GM19438 (cell line): ENCODE data around the gene TUBGCP6.
"Not testable (repeated sequence)": the region's sequence is repeated elsewhere in the genome, so short reads cannot be mapped to it uniquely, and the experiment has no call there.

Experiments
- ATAC-seq: cut with Tn5 transposase; IDR thresholded peaks from one replicate; pipeline ENCODE4 v1.9.1; 2021; ENCODE audit warnings: low read depth; ENCODE audit not compliant: unreplicated experiment

TUBGCP6 gene

DNA sequence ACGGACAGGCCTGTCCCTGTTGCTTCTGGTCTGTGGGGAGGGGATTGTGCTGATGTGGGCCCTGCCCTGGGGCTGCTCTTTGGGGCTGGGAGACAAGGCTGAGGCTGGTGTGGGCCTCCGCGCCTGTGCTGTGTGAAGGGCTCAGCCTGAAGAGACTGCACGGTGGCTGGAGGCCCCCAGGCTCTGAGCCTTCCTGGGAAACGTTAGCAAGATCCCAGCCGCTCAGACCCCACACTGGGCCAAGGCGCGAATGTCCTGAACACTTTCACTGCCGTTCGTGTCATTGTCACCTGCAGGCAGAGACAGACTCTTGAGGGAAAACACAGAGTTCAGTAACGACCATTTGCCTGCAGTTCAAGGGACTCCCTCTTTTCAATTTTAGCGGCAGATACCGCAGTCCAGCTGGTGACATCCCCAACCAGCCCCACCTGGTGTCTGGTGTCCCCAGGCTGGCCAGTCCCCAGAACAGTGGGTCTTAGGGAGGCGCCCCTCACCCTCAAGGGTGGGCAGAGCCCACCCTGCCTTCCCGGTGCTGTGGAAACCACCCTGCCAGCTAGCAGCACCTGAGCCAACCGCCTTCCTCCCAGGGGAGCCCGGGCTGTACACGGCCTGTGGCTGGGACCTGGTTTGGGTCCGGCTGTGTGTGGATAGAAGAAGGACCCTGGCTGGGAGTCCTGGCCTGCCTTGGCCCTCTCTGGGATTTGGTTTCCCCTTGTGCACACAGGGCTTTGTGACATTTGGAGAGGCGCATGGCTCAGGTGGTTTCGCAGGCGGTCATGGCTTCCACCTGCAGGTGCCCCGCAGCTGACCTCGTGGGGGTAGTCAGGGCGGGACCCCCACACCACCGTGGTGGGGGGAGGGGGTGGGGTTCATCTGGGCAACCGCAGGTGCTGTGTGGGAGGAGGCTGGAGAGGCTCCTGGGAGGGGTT, 68.6 kb downstream of the TUBGCP6 start:
- ATAC-seq: no peak

DNA sequence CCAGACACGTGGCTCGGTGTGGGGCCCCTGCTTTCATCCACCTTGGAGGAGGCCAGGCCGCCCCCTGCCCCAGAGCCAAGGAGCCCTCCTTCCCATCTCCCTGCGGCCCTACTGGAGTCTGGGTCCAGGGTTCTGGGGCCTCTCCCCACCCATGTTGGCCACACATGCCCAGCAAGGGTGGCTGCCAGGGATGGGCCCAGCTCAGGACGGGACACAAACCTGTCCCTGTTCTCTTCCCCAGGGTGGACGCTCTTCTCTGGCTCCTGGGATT, 69.7 kb downstream of the TUBGCP6 start:
- ATAC-seq: no peak

DNA sequence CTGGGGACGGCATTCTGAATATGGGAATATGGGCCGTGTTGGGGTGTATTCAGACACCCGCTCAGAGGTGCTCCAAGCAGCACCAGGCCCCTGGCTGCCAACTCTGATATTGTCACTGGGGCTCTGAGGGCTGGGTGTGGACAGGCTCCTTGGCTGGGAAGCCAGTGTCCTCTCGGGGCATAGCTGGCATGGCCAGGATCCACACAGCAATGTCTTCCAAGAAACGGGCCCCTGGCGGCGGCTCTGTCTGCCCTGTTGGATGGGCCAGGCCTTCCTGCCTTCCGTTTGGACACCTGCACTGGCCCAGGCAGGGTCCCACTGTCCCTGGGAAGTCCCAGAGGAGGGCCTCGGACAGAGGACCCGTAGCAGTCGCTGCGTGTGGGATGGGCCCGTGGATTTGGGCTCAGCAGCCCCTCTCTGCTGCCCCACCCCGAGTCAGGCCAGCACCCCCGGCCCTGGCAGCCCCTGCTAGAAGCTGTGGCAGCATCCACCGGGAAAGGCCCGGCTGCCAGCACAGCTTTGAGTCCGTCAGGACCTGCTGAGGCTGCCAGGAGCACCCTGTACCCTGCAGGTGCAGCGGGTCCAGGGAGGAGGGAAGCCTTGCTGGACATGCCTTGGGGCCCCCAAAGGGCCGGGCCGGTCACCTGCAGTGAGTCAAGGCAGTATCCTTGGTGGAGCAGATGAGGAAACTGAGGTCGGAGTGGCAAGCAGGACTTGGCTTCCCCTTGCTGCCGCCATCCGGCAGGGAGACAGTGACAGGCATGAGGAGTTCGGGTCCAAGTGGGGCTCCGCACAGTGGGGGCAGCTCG, 70.2 kb downstream of the TUBGCP6 start:
- ATAC-seq: no peak

DNA sequence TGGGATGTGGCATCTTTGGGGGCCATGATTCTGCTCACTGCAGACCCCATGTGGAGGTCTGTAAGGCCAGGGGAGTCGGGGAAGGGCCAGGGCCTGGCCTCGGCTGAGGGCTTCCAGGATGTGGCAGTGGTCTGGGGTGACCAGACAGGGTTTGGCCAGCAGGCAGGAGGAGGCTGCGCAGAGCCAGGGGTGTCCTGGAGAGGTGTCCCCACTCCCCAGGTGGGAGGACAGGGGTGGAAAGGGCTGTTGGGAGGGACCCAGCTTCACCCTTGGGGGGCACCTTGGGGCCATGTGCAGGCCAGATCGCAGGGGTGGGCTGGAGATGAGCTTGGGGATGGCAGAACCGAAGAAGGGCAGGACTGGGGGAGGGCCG, 70.9 kb downstream of the TUBGCP6 start:
- no peak for ATAC-seq

- ATAC-seq: no peak
Observed at GRCh38 chr22:50173311-50173982, 71.4 kb downstream of the TUBGCP6 start.

- no peak for ATAC-seq
Observed at GRCh38 chr22:50171965-50172421, 72.8 kb downstream of the TUBGCP6 start.

- ATAC-seq: no peak
Observed at GRCh38 chr22:50171319-50171964, 73.4 kb downstream of the TUBGCP6 start.

- ATAC-seq: no peak
Observed at GRCh38 chr22:50170453-50171318, 74.1 kb downstream of the TUBGCP6 start, which contains the start of gene PANX2. PANX2 (plus strand) TSS chr22:50170731; CDS start chr22:50170731, 0 bp downstream.

DNA sequence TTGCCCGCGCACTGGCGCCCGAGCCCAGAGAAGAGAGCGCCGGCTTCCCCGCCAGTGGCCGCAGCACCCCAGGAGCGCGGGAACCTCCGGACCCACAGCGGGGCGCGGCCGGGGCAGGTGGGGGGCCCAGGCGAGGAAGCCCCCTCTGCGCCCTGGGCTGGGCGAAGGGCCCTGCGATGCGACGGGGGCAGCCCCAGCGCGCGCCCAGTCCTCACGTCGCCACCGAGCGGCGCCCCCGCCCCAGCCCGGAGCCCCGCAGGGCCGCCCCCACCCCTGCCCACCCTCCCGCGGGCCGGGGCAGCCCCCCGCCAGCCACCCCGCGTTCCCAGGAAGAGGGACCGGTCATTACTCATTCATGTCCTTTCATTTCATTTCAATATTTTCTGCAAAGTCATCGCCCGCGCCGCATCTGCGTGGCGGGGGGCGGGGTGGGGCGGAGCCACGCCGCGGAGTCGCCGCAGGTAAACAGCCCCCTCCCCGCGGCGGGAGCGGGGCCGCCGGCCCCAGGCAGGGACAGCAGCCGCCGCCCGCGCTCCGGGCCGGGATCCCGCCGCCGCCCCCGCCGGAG, 75.0 kb downstream of the TUBGCP6 start:
- no peak for ATAC-seq

DNA sequence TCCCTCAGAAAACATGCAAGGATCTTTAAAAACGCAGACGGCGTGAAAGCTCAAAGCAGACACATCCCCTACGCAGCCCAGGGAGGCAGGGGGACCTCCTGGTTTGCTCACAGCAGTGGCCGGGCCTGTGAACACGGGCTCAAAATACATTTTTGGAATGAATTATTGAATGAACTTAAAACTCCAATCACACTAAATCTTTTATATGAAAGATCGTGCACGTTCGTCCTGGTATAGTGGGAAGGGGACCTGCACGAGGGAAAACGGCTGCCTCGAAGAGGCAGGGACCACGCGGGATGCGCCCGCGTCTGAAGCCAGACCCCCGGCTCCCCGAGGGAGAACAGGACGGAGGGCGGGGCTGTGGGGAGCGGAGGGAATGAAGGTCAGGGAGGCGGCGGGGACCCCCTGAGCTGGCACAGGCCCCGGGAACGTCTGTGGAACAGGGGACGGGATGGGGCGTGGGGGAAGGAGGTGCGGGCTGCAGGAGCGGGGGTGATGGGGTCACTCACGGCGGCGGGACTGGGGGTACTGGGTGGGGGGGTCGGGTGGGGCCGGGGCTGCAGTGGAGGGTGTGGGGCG, 75.6 kb downstream of the TUBGCP6 start:
- no peak for ATAC-seq

GRCh38 chr22:50168490-50169180, 76.2 kb downstream of the TUBGCP6 start:
- not testable (repeated sequence) for ATAC-seq

- no peak for ATAC-seq
Observed at GRCh38 chr22:50167689-50168489, 76.9 kb downstream of the TUBGCP6 start.
